Activated T-helper 9 cell treated with anti-CD3 and anti-CD28 coated beads, Interleukin-2, amount 50 U/mL, for 16 hours (primary cell): ENCODE measurements around the gene PNLIPRP2.

ENCODE experiments used
- DNase-seq: peaks from one replicate; pipeline ENCODE4 v3.0.0-alpha.2; 2020; ENCODE audit warnings: low read depth

PNLIPRP2 gene

GRCh38 chr10:116655568-116655967 lies 34.8 kb downstream of the PNLIPRP2 start:
- no peak for DNase-seq

- no peak for DNase-seq
Observed at GRCh38 chr10:116656044-116656443, 35.3 kb downstream of the PNLIPRP2 start.

GRCh38 chr10:116657863-116658551 lies 37.3 kb downstream of the PNLIPRP2 start:
- no peak for DNase-seq

GRCh38 chr10:116659049-116659670 lies 38.4 kb downstream of the PNLIPRP2 start:
- DNase-seq: no peak

GRCh38 chr10:116660860-116661259 lies 40.1 kb downstream of the PNLIPRP2 start:
- DNase-seq: no peak

GRCh38 chr10:116663342-116663741 lies 42.6 kb downstream of the PNLIPRP2 start:
- no peak for DNase-seq

GRCh38 chr10:116664631-116665030 lies 43.9 kb downstream of the PNLIPRP2 start:
- DNase-seq: no peak

GRCh38 chr10:116665541-116666125 lies 44.9 kb downstream of the PNLIPRP2 start:
- DNase-seq: no peak

- DNase-seq: no peak
Observed at GRCh38 chr10:116667484-116667883, 46.7 kb downstream of the PNLIPRP2 start.

- DNase-seq: no peak
Observed at GRCh38 chr10:116668018-116668417, 47.3 kb downstream of the PNLIPRP2 start.

- DNase-seq: no peak
Observed at GRCh38 chr10:116668446-116668845, 47.7 kb downstream of the PNLIPRP2 start.

- no peak for DNase-seq
Observed at GRCh38 chr10:116669080-116669479, 48.3 kb downstream of the PNLIPRP2 start.

GRCh38 chr10:116669832-116670644 lies 49.3 kb downstream of the PNLIPRP2 start:
- DNase-seq: no peak

GRCh38 chr10:116670706-116671105 lies 50.0 kb downstream of the PNLIPRP2 start:
- DNase-seq: no peak

- no peak for DNase-seq
Observed at GRCh38 chr10:116671274-116671926, 50.6 kb downstream of the PNLIPRP2 start.

GRCh38 chr10:116672891-116673290 lies 52.1 kb downstream of the PNLIPRP2 start:
- no peak for DNase-seq

GRCh38 chr10:116673866-116674265 lies 53.1 kb downstream of the PNLIPRP2 start:
- DNase-seq: no peak

- DNase-seq: no peak
Observed at GRCh38 chr10:116674901-116675423, 54.2 kb downstream of the PNLIPRP2 start.

GRCh38 chr10:116676118-116676517 lies 55.4 kb downstream of the PNLIPRP2 start:
- no peak for DNase-seq

GRCh38 chr10:116676633-116677032 lies 55.9 kb downstream of the PNLIPRP2 start:
- DNase-seq: no peak

- DNase-seq: no peak
Observed at GRCh38 chr10:116679351-116679750, 58.6 kb downstream of the PNLIPRP2 start.

GRCh38 chr10:116683166-116683565 lies 62.4 kb downstream of the PNLIPRP2 start:
- no peak for DNase-seq
